Body of pancreas (tissue), 4 donors: Measurements from ENCODE around the gene ADAMTS3. TPM values are rescaled to one million over a fixed set of nuclear protein-coding genes. Genes with fewer than 3 reads are reported as not detected.

ENCODE experiments used
- ATAC-seq: fragments of 150-250 bp; one replicate; pipeline ENCODE4 v1.9.1; 2016
- DNase-seq, 4 donors: peaks; one replicate each; pipeline ENCODE4 v3.0.0-alpha.2; 2019
- H3K27ac ChIP-seq, 4 donors: fragments of 200-600 bp; sonication (generic); 1 replicate in 3 of 4; 2 replicates in 1 of 4; pipeline versions ENCODE4 v1.5.1 to v1.6.1; 2016 to 2019; ENCODE audit warnings: mild to moderate bottlenecking in 1 of 4, mixed read lengths in 1 of 4, moderate library complexity in 1 of 4
- H3K27me3 ChIP-seq, 2 donors: fragments of 200-600 bp; sonication (generic); one replicate each; pipeline ENCODE4 v1.6.0; 2016; ENCODE audit warnings: mild to moderate bottlenecking in 1 of 2
- H3K36me3 ChIP-seq, 2 donors: fragments of 200-600 bp; sonication (generic); replicated peaks in 1 of 2; 2 replicates each; pipeline ENCODE4 v1.5.1; 2016; ENCODE audit warnings: low read depth in 2 of 2; ENCODE audit not compliant: insufficient read depth in 1 of 2
- H3K4me1 ChIP-seq: fragments of 200-600 bp; sonication (generic); one replicate; pipeline ENCODE4 v1.6.0; 2016
- H3K4me3 ChIP-seq, 2 donors: fragments of 200-600 bp; sonication (generic); 1 replicate in 1 of 2; 2 replicates in 1 of 2; pipeline ENCODE4 v1.5.1; 2016 to 2019
- H3K9me3 ChIP-seq, 3 donors: fragments of 200-600 bp; sonication (generic); 1 replicate in 2 of 3; 2 replicates in 1 of 3; pipeline ENCODE4 v1.5.1; 2016
- POLR2A ChIP-seq, 3 donors: fragments of 450-650 bp; IDR thresholded peaks; one replicate each; pipeline ENCODE4 v1.6.1; 2016; ENCODE audit warnings: antibody characterized with exemption in 3 of 3, mild to moderate bottlenecking in 2 of 3
- WGBS, 2 donors: methylation state at CpG; one replicate each; pipeline ENCODE4 v1.1.5; 2017; 5-methylcytosine and 5-hydroxymethylcytosine counted together
- intact Hi-C: fragments of 100-400 bp; cut with DNase I; formaldehyde crosslinking; loops from one replicate; pipeline ENCODE4 v1.15.1; 2023
- total RNA-seq, 2 donors: library from RNA; depleted of rRNA; stranded (reverse); fragments of >200 nt; gene quantifications; one replicate each; pipeline ENCODE4 v1.1.0, GENCODE V29; 2016
- TF ChIP-seq, protein P1 (sequence below), 7 experiments: fragments of 450-650 bp in 4 of 7; fragments of 200-600 bp in 3 of 7; sonication (generic) in 3 of 7; IDR thresholded peaks; one replicate each; pipeline ENCODE4 v1.5.1; 2016 to 2019; ENCODE audit warnings: antibody characterized with exemption in 7 of 7

Gene ADAMTS3
- total RNA-seq, 2 donors from 2014 or later, result 0.26 to 0.33 TPM

DNA sequence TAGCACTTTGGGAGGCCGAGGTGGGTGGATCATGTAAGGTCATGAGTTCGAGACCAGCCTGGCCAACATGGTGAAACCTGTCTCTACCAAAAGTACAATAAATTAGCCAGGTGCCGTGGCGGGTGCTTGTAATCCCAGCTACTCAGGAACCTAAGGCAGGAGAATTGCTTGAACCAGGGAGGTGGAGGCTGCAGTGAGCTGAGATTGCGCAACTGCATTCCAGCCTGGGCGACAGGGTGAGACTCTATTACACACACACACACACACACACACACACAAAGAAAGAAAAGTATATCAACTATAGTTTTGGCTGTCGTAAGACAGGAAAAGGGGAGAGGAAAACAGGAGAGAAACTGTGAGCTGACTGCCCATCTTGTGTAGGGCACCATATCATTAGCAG lies 171.7 kb downstream of the ADAMTS3 start:
- no peak for TF ChIP-seq POLR2A (IDR thresholded peaks at IDR 0.05)
- TF ChIP-seq, protein P1, sequence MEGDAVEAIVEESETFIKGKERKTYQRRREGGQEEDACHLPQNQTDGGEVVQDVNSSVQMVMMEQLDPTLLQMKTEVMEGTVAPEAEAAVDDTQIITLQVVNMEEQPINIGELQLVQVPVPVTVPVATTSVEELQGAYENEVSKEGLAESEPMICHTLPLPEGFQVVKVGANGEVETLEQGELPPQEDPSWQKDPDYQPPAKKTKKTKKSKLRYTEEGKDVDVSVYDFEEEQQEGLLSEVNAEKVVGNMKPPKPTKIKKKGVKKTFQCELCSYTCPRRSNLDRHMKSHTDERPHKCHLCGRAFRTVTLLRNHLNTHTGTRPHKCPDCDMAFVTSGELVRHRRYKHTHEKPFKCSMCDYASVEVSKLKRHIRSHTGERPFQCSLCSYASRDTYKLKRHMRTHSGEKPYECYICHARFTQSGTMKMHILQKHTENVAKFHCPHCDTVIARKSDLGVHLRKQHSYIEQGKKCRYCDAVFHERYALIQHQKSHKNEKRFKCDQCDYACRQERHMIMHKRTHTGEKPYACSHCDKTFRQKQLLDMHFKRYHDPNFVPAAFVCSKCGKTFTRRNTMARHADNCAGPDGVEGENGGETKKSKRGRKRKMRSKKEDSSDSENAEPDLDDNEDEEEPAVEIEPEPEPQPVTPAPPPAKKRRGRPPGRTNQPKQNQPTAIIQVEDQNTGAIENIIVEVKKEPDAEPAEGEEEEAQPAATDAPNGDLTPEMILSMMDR (IDR thresholded peaks at IDR 0.05), result no peak
- no peaks in the 10 kb centered on the region for H3K9me3 ChIP-seq
- H3K4me3 ChIP-seq, result no peak overlapping the region
- WGBS, 2 donors, result 52 to 60% methylated on average over 6 to 7 of the region's 7 CpGs
- no peaks in the 10 kb centered on the region for H3K4me1 ChIP-seq
- no peaks in the 10 kb centered on the region for H3K36me3 ChIP-seq
- intact Hi-C loops, result no loop called here
- H3K27ac ChIP-seq, result no peak overlapping the region
- H3K27me3 ChIP-seq, result no peaks in the 10 kb centered on the region
- no peak for DNase-seq
- no peak for ATAC-seq

DNA sequence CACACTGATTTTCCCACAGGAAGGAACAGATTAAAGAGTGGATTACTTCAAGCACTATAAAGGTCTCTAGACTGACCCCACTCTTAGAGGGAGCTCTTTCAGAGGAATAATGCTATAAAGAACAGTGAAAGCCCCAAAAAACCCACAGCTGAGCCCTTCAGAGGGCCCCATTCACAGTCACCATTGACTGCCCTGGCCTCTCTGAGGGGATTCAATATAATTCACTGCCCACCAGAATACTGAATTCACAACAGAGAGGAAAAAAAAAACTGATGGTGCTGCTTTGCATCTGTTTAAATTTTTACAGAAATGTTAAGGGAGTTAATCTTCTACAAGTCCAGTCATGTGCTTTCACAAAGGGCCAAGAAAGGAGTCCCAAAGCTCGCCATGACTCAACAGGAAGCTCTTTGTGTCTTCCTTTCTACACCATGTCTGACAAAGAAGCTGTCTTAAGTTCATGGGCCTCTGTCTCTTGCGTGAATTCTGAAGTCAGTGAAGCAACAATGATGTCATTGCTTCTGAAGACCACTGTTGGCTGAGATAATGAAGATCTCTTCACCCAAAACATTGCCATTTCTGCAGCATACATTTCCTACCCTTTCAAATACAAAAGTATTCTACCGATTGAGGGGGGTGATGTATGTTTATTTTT lies 174.9 kb downstream of the ADAMTS3 start:
- Histone ChIP-seq H3K4me3 (no peak overlapping the region), H3K27ac (no peak overlapping the region), H3K36me3 (no peaks in the 10 kb centered on the region), H3K9me3 (no peaks in the 10 kb centered on the region), H3K4me1 (no peaks in the 10 kb centered on the region), H3K27me3 (no peaks in the 10 kb centered on the region)
- no peak for TF ChIP-seq POLR2A (IDR thresholded peaks at IDR 0.05)
- TF ChIP-seq, protein P1 (IDR thresholded peaks at IDR 0.05), result no peak
- ATAC-seq (no peak), DNase-seq (no peak)
- WGBS, 2 donors, result 77 to 82% methylated on average over 3 of the region's 3 CpGs
- intact Hi-C loops, result no loop called here

DNA sequence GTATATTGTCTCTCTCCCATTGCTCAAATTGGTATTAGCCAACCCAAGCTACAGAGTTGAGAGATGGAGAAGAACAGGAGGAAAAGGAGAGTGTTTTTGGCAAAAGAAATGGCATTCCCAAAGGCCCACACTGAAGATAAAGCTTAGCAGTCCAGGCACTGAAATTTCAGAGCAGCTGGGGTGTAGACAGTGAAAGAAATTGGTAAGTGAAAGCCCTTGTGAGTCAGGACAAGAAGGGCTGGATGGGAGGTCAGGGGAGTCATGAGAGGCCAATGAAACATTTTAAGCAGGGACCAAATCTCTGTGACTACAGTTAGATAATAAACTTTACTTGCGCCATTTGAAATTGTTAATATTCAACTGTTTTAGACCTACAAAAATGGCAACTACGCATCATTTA lies 177.7 kb downstream of the ADAMTS3 start:
- intact Hi-C loops, result no loop called here
- no peak for ATAC-seq
- WGBS, 2 donors, result 92 to 98% methylated on average over 2 of the region's 2 CpGs

DNA sequence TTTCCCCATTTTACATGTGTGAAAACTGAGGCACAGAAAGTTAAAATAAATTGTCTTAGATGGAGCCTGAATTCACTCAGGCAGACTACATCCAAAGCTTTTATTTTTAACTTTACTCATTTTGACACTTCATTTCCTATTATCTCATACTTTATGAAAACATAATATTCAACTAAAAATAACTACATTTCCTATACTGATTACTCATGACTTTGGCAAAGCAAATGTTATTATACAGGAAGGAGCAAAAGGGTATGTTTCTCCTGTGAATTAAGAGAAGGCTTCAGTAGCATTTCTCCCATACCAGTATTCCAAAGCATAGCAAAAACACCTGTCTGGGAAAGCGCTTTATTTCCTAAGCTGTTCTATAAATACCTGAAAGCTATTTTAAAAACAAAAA lies 178.6 kb downstream of the ADAMTS3 start:
- no peak for ATAC-seq

More for the DNA sequence above, 177.7 kb downstream of the ADAMTS3 start:
- no peak for DNase-seq
- no peaks in the 10 kb centered on the region for H3K36me3 ChIP-seq
- H3K27me3 ChIP-seq, result no peaks in the 10 kb centered on the region
- TF ChIP-seq, protein P1 (IDR thresholded peaks at IDR 0.05), result no peak
- no peak for TF ChIP-seq POLR2A (IDR thresholded peaks at IDR 0.05)
- no peaks in the 10 kb centered on the region for H3K4me1 ChIP-seq
- no peak overlapping the region for H3K4me3 ChIP-seq
- no peaks in the 10 kb centered on the region for H3K9me3 ChIP-seq
- H3K27ac ChIP-seq, result no peak overlapping the region

More for the DNA sequence above, 178.6 kb downstream of the ADAMTS3 start:
- Histone ChIP-seq H3K36me3 (no peaks in the 10 kb centered on the region), H3K27ac (no peak overlapping the region), H3K9me3 (no peaks in the 10 kb centered on the region), H3K4me1 (no peaks in the 10 kb centered on the region), H3K4me3 (no peak overlapping the region), H3K27me3 (no peaks in the 10 kb centered on the region)
- intact Hi-C loops, result no loop called here
- TF ChIP-seq, protein P1 (IDR thresholded peaks at IDR 0.05), result no peak
- TF ChIP-seq POLR2A (IDR thresholded peaks at IDR 0.05), result no peak
- no peak for DNase-seq
- 86 to 87% methylated on average over 1 of the region's 1 CpG for WGBS, 2 donors
